SIG-M5 treated with dmso at 0.1 percent for 504 hours (cell line): ENCODE measurements around the gene PPP1R1C.
"Not testable (repeated sequence)": the region's sequence is repeated elsewhere in the genome, so short reads cannot be mapped to it uniquely, and the experiment has no call there.

Experiments used
- DNase-seq: peaks from one replicate; lab custom pipeline; 2025; ENCODE audit not compliant: unreplicated experiment; lab: John Stamatoyannopoulos, UW

Gene PPP1R1C

DNA sequence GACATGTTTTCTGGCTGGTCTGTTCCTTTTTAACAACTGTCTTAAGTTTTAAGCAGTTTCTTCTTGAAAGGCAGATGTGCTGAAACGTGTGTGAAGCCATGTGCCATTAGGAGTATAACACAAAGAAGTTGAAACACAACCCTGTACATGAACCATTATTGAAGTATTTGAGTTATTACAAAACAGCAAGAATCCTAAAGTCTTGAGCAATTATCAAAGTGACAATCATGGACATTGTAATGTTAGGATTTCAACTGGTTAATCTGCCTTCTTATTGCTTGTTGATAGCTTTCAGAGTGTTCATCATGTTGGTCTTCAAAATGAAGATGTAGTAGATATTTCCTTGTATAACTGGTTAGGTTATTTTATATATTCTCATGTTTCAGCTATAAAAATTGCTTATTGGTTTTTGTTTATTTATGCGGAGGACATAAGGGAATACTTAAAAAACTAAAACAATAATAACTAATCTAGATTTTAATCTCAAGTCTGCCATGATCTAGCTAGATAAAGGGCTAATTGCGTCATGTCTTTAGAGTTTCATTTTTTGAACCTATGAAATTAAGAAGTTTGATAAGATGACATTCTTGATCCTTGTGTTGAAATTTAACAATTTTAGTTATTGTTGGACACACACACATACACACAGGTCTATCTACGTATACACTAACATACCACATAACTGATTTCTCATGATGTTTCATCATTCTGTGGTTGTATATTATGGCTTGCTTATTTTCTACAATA lies 21.1 kb downstream of the PPP1R1C start:
- no peak for DNase-seq

DNA sequence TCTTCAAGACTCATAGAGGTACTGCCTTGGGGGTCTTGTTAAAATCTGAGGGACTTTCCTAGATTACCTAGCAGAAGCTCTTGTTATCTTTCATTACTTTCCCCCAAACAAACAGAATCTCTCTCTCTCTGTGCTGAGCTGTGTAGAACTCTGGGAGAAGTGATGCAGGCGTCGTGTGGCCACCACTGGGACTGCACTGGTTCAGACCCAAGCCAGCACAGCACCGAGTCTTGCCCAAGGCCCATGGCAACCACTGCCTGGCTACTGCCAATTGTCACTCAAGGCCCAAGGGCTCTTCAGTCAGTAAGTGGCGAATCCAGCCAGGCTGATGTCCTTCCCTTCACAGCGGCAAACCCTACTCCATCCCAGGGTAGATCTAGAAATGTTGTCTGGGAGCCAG lies 28.6 kb downstream of the PPP1R1C start:
- DNase-seq, result no peak

- DNase-seq, result no peak
Observed at GRCh38 chr2:182015334-182016109, 29.9 kb downstream of the PPP1R1C start.

DNA sequence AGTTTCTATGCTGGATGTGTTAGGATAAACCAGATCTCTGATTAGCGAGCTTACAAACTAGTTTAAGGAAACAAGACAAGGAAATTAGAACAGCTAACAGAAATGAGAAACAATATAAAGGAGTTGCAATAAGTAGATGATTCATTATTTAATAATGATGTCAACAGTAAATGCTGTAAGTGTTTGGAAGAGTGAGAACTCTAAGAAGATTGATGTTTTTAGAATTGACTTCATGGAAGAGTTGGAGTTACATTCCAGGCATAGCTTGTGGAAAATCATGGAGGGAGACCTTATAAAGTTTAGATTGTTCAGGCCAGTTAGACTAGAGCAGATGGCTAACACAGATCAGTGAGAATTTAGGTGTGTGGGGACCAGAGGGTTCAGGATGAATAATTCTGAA lies 32.6 kb downstream of the PPP1R1C start:
- DNase-seq, result no peak

DNA sequence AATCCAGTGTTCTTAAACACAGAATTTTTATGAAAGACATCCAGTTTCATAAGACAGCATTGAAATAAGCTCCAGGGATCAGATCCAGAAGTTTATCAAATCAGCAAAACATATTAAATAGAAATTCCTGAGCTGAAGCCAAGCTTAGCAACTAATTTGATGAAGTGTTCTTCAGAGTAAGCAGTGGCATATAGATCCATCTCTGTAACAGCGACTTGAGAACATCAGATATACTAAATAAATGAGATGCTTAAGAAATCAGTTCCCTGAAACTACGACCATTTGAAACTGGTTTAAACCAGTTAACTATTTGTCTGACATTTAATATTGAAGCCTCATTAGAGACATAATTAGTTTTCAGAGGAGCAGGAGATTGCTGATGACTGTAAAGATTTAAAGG lies 34.1 kb downstream of the PPP1R1C start:
- no peak for DNase-seq

DNA sequence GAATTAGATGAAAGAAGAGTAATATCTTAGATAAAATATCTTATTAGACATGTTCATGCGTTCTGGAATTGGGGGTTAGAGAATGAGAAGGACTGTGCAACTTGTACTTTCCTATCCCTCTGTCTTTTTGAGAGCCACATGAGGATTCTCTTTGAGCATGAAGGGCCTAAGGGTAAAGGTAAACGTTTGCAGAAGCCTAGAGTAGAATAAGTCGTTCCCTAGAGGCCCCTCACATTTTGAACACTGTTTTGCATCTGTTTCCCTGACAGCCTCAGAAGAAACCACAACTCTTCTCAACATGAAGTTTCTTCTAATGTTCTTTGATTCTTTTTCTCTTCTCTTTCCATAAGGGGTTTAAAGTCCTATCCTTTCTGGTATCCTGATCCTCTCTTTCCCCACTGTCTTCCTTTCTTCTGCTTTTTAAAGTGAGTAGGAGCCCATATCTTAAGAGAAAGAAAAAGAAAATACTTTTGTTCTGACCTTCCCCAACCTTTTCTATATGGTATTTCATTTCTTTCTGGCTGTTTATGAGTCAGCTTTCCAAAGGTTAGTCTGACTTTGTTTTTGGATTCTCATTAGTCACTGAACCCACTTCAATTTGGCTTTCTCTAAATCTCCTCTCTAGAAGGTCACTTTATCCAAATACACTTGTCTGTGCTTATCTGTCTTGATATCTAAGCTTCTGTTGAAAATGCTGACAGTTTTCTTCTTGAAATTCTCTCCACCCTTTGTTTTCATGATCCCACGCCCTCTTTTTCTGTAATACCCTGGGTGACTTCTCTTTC lies 34.8 kb downstream of the PPP1R1C start:
- no peak for DNase-seq

DNA sequence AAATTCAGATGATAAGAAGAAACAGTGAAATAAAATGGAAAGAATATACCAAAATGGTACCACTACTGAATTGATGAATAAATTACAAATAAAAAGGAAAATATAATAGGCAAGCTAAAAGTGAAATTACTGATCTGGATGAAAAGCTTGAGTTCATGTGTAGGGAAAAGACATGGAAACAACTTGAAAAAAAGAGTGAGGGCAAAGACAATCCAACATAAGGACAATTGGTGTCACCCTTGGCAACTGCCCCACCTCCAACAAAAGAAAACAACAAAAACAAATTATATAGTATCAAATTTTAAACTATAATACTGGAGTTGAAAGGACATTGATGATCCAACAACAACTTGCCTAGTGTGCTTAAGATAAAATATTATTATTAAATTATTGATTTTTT lies 37.6 kb downstream of the PPP1R1C start:
- DNase-seq, result no peak

DNA sequence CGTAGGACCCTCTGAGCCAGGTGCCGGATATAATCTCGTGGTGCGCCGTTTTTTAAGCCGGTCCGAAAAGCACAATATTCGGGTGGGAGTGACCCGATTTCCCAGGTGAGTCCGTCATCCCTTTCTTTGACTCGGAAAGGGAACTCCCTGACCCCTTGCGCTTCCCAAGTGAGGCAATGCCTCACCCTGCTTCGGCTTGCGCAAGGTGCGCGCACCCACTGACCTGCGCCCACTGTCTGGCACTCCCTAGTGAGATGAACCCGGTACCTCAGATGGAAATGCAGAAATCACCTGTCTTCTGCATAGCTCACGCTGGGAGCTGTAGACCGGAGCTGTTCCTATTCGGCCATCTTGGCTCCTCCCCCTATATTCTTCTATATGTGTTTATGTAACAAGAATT lies 45.2 kb downstream of the PPP1R1C start:
- DNase-seq, result not testable (repeated sequence)

DNA sequence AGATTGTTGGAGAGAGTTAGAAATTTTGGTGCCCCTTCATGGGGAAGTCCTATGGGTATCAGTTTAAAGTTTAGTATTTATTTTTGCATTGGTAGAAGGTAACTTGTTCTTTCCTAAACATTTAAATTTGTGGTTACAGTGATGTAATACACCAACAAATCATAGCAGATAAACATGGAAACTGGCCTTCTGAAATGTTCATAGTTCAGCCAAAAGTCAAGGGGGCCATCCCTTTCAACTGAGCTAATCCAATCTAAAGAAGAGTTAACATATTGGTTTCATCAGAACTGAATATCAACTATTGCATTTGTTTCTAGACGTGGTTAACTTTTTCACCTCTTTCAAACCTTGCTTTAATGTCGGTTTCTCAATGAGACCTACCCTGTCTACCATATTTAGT lies 46.3 kb downstream of the PPP1R1C start:
- DNase-seq, result no peak

- DNase-seq, result no peak
Observed at GRCh38 chr2:182033449-182033848, 47.8 kb downstream of the PPP1R1C start.

GRCh38 chr2:182038576-182038975 lies 52.9 kb downstream of the PPP1R1C start:
- no peak for DNase-seq

DNA sequence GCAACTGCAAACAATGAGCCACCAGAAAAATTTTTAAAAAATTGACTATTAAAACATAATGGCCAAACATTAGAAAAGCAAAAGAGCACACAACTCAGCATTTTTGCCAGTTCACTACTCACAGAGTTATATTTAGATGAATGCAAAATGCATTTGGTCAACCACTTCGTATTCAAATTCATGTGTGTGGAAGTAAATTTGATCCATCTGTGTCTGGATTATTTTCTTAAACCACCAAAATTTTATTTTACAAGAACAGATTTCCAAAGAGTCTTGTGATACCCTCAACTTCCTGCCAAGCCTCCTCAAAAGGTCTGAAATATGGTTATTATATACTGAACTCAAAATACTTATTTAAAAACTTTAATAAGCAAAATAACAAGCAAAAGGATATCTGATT lies 57.4 kb downstream of the PPP1R1C start:
- DNase-seq, result no peak

DNA sequence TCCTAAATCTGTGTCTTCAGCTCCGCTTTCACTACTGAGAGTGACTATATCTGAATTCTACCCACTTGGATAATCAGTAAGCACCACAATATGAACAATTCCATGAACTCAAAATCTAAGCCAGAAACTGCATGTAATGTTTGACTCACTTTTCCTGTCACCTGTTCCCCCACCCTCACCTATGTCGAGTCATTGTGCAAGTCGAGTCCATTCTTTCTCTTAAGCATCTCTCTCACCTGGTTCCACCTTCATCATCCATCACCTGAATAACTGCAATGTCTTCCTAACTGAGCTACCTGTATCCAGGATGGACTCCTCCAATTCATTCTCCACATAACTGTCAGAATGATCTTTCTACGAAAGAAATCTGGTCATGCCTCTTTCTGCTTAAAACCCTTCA lies 58.2 kb downstream of the PPP1R1C start:
- no peak for DNase-seq

DNA sequence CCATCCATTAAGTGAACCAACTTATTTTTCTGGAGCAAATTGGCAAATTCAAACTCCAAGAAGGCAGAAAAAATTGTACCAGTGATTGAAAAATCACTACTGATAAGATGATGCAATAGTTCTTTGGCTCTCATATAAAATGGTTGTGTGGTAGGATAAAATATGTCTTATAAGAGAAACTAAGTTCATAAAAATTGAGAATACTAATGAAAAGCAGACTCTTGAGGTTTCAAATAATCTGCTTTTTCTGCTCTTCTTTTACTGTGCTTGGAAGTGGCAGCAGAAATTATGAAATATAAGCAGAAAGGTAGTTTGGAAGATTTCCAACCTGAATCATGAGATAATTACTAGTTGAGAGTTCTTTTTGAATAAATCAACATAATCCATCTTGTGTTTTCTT lies 61.9 kb downstream of the PPP1R1C start:
- no peak for DNase-seq

DNA sequence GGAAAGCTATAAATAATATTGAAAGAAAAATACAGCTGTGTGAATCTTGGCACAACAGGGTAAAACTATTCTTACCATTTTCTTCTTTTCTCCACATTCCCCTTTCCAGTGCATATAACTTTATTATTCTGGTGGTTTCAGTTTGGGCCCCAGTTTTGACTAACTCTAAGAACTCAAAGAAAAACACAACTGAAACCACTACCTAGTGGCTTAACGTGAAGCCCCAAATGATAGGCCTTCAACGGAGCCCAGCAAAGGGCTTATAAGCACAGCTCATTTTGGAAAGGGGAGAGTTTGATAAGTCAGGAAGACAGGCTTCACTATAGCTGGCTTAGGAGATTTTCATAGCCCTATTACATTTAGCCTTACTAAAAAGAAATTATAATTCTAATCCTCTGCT lies 62.4 kb downstream of the PPP1R1C start:
- no peak for DNase-seq

DNA sequence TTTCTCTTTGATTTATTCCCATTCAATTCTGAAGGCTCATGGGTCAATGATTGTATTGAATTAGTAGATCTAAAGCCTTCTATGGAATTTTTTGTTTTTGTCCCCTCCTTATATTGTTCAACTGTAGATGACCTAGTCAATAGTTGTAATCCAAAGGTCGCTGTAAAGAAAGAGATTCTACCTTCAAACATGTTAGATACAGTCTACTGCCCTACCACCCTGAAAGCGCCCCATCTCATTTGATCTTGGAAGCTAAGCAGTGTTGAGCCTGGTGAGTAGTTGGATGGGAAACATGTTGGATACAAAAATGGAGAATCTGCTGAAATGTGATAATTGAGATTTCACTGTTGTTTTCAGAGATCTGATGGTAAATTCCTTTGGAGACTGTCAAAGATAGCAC lies 63.0 kb downstream of the PPP1R1C start:
- no peak for DNase-seq

- DNase-seq, result no peak
Observed at GRCh38 chr2:182049372-182050148, 63.9 kb downstream of the PPP1R1C start.

- DNase-seq, result no peak
Observed at GRCh38 chr2:182050333-182051135, 64.9 kb downstream of the PPP1R1C start.

DNA sequence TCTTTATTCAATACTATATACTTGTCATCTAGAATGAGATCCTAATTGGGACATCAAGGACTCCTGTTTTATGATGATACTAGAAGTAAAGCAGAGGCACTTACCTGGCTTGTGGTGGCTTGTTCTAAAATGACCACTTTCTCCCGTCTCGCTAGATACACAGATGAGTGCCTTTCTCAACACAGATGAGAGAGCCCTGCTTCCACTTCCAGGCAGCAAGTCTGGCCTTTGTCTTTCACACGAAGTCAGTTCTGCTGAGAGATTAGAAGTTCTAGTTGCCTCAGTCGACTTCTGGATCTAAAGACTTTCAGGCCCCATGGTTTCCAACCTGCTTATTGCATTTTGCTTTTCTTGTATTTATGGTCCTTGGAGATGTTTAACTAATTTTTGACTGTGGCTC lies 70.3 kb downstream of the PPP1R1C start:
- no peak for DNase-seq

GRCh38 chr2:182057002-182057401 lies 71.3 kb downstream of the PPP1R1C start:
- DNase-seq, result no peak
